Osteoblast (primary cell): Measurements from ENCODE around the gene SSTR4. TPM values are rescaled to one million over a fixed set of nuclear protein-coding genes. Genes with fewer than 3 reads are reported as not detected.

Experiments
- DNase-seq: peaks from one replicate; pipeline ENCODE4 v3.0.0; 2011; ENCODE audit warnings: low spot score, mixed read lengths; ENCODE audit not compliant: insufficient read length; ENCODE audit errors: missing footprints
- H2AFZ ChIP-seq: 2 replicates; pipeline ENCODE4 v1.6.0; 2011; ENCODE audit warnings: mild to moderate bottlenecking, low read length
- H3K27ac ChIP-seq: 2 replicates; pipeline ENCODE4 v1.5.1; 2011; ENCODE audit warnings: mild to moderate bottlenecking, low read depth, low read length, moderate library complexity
- H3K27me3 ChIP-seq: 2 replicates; pipeline ENCODE4 v1.6.0; 2012; ENCODE audit warnings: mild to moderate bottlenecking, control low read depth, inconsistent platforms, low read length, moderate library complexity; ENCODE audit not compliant: insufficient read depth
- H3K36me3 ChIP-seq: 2 replicates; pipeline ENCODE4 v1.5.1; 2011; ENCODE audit warnings: mild to moderate bottlenecking, low read length, control low read depth, moderate library complexity; ENCODE audit not compliant: insufficient read depth
- H3K4me1 ChIP-seq: 2 replicates; pipeline ENCODE4 v1.5.1; 2011; ENCODE audit warnings: mild to moderate bottlenecking, low read length, control low read depth, moderate library complexity; ENCODE audit not compliant: insufficient read depth
- H3K4me2 ChIP-seq: 2 replicates; pipeline ENCODE4 v1.6.0; 2011; ENCODE audit warnings: mild to moderate bottlenecking, low read length; ENCODE audit not compliant: insufficient read depth
- H3K4me3 ChIP-seq: fragments of 200-600 bp; sonication (generic); 3 replicates; pipeline ENCODE4 v1.5.1; 2012; ENCODE audit warnings: mild to moderate bottlenecking, low read length, inconsistent platforms; ENCODE audit not compliant: insufficient read depth
- H3K79me2 ChIP-seq: 2 replicates; pipeline ENCODE4 v1.6.0; 2012; ENCODE audit warnings: mild to moderate bottlenecking, low read length, control low read depth, inconsistent platforms; ENCODE audit not compliant: insufficient read depth
- H3K9me3 ChIP-seq: 2 replicates; pipeline ENCODE4 v1.5.1; 2011; ENCODE audit warnings: low read depth, low read length, control low read depth
- H4K20me1 ChIP-seq: 2 replicates; pipeline ENCODE4 v1.6.0; 2012; ENCODE audit warnings: mild to moderate bottlenecking, low read length, control low read depth; ENCODE audit not compliant: insufficient read depth
- CTCF ChIP-seq: IDR thresholded peaks from 2 replicates; pipeline ENCODE4 v1.5.1; 2011; ENCODE audit warnings: mild to moderate bottlenecking, low read depth, low read length, moderate library complexity; ENCODE audit errors: extremely low read depth
- total RNA-seq: library from RNA; depleted of rRNA; stranded (reverse); fragments of >200 nt; gene quantifications from 2 replicates; pipeline ENCODE4 v1.2.3, GENCODE V29; 2012

The SSTR4 gene
- total RNA-seq, 1 donor, result not detected

- DNase-seq, result no peak
- Histone ChIP-seq H3K36me3 (no peaks in the 10 kb centered on the region), H3K79me2 (no peaks in the 10 kb centered on the region), H3K27me3 (peaks cover 13% of the 10 kb centered on the region), H3K27ac (no peak overlapping the region), H3K4me2 (no peak overlapping the region), H2AFZ (no peak overlapping the region), H3K4me1 (peaks cover 13% of the 10 kb centered on the region), H3K9me3 (no peaks in the 10 kb centered on the region), H3K4me3 (no peak overlapping the region), H4K20me1 (no peaks in the 10 kb centered on the region)
- TF ChIP-seq CTCF, result no peak
Observed at GRCh38 chr20:23052904-23053303, 17.8 kb downstream of the SSTR4 start.

GRCh38 chr20:23058240-23058639, 23.1 kb downstream of the SSTR4 start:
- Histone ChIP-seq H3K27ac (no peak overlapping the region), H3K27me3 (peaks cover under 1% of the 10 kb centered on the region), H3K36me3 (no peaks in the 10 kb centered on the region), H4K20me1 (no peaks in the 10 kb centered on the region), H3K4me2 (no peak overlapping the region), H3K4me3 (no peak overlapping the region), H2AFZ (no peak overlapping the region), H3K9me3 (no peaks in the 10 kb centered on the region), H3K79me2 (no peaks in the 10 kb centered on the region), H3K4me1 (peaks cover 16% of the 10 kb centered on the region)
- peak; percentile 26 for TF ChIP-seq CTCF
- DNase-seq, result no peak

GRCh38 chr20:23059001-23059400, 23.9 kb downstream of the SSTR4 start:
- no peak overlapping the region for H2AFZ ChIP-seq
- H3K4me2 ChIP-seq, result no peak overlapping the region
- H4K20me1 ChIP-seq, result no peaks in the 10 kb centered on the region
- DNase-seq, result no peak
- TF ChIP-seq CTCF, result no peak
- peaks cover 16% of the 10 kb centered on the region for H3K4me1 ChIP-seq
- no peaks in the 10 kb centered on the region for H3K27me3 ChIP-seq
- no peaks in the 10 kb centered on the region for H3K9me3 ChIP-seq
- no peaks in the 10 kb centered on the region for H3K36me3 ChIP-seq
- no peaks in the 10 kb centered on the region for H3K79me2 ChIP-seq
- H3K4me3 ChIP-seq, result no peak overlapping the region
- H3K27ac ChIP-seq, result no peak overlapping the region

GRCh38 chr20:23059846-23060245, 24.7 kb downstream of the SSTR4 start:
- DNase-seq, result no peak
- peaks cover 16% of the 10 kb centered on the region for H3K4me1 ChIP-seq
- no peak overlapping the region for H3K4me3 ChIP-seq
- no peak overlapping the region for H2AFZ ChIP-seq
- no peaks in the 10 kb centered on the region for H3K79me2 ChIP-seq
- no peak overlapping the region for H3K4me2 ChIP-seq
- H3K27ac ChIP-seq, result no peak overlapping the region
- H4K20me1 ChIP-seq, result no peaks in the 10 kb centered on the region
- no peaks in the 10 kb centered on the region for H3K27me3 ChIP-seq
- TF ChIP-seq CTCF, result no peak
- no peaks in the 10 kb centered on the region for H3K9me3 ChIP-seq
- no peaks in the 10 kb centered on the region for H3K36me3 ChIP-seq
